ENCODE results near the gene FBXW5.

The FBXW5 gene

DNA sequence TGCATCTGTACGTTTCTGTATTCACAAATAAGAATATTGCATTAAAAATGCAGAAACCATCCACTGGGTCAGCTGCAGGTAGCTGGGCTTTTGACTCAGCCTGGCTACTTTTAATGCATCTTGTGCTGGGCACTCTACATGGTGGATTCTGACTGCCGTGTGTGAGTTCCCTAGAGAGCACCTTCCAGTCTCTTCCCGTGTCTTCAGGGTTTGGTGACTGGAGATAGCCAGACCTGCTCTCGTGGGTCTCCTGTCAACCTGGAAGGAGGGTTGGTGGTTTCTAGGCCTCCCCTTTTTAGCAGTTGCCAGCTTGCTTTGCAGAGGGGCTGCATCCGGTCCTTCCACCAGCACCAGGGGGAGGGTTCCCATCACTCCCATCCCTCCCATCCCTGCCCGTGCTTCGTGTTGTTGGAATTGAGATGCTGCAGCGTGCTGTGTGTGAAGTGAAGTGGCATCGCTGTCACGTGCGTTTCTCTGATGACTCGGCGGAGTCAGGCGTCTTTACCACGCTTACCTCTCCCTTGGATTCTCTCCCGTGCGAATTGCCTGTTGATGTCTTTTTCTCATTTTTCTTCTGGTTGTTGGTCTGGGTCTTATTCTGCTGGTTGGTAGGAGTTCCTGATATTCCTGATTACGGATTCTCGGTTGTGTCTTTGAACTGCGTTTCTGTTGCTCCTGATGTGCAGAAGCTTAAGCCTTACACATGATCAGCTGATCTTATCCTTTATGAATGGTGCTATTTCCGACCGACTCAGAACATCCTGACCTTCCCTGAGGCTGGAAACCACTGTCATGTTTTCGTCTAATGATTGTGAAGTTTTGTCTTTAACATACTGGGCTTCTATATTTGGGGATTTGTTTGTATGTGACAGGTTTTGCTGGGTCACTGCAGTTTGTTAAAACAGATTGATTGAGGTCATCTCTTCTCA lies 16.9 kb downstream of the FBXW5 start:
- no peak for DNase-seq

DNA sequence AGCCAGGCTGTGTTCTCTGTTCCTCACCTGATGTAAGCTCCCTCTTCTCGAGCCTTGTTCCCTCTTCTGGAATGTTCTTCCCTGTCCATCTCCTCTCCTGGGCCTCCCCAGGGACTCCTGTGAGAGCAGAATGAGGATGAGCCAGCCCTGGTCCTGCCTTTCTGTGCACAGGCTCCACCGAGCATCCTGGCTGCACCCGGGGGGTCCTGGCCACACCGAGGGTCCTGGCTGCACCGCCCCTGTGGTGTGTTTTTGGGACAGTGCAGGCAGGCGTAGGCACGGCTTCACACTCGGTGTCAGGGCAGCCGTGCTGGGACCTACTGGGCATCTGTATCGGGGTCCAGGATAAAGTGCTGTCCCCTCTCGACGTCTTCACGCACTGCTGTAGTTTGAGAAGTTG lies 17.8 kb downstream of the FBXW5 start:
- no peak for DNase-seq

DNA sequence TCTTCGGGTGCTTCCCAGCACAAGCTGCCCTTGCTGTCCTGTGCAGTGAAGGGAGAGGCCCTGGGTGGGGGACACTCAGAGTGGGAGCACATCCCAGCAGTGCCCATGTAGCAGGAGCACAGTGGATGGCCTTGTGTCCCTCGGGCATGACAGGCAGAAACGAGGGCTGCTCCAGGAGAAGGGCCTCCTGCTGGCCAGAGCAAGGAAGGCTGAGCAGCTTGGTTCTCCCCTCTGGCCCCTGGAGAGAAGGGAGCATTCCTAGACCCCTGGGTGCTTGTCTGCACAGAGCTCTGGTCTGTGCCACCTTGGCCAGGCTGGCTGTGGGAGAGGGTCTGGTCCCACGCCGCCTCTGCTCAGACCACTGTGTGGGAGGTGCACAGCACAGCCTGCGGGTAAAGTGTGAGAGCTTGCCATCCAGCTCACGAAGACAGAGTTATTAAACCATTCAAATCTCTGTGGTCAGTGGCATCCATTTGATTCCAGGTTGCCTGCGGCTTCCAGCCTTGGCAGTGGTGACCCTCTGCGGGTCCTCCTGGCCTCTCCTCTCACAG lies 18.3 kb downstream of the FBXW5 start:
- no peak for DNase-seq

DNA sequence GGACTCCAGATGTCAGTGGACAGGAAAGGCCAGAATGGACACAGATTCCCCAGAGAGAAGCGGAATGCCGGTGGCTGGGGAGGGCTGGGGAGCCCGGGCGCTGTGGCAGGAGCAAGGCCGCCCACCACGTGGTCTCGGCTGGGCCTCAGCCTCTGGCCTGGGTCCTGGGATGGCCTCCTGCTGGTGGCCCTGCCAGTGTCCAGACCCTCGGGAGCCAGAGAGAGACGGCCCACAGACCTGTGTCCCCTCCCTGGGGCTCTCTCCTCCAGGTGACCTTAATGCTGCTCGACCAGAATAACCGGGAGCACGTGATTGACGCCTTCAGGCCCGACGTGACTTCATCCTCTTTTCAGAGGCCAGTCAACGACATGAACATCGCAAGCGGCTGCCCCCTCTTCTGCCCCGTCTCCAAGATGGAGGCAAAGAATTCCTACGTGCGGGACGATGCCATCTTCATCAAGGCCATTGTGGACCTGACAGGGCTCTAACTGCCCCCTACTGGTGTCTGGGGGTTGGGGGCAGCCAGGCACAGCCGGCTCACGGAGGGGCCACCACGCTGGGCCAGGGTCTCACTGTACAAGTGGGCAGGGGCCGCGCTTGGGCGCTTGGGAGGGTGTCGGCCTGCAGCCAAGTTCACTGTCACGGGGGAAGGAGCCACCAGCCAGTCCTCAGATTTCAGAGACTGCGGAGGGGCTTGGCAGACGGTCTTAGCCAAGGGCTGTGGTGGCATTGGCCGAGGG lies 19.0 kb downstream of the FBXW5 start:
- no peak for DNase-seq

DNA sequence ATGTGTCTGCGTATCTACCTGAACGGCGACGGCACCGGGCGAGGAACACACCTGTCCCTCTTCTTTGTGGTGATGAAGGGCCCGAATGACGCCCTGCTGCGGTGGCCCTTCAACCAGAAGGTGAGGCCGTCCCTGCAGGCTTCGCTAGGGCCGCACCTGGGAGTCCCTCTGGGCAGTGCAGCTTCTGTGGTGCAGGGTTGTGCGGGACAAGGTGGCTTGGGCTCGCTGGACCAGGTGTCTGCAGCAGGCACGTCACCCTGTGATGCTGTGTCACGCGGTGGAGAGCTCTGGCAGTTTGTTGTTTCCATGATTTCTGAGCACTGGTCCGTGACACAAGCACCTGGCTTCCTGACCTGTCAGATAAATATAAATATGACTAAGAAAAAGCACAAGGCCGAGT lies 20.7 kb downstream of the FBXW5 start:
- no peak for DNase-seq

DNA sequence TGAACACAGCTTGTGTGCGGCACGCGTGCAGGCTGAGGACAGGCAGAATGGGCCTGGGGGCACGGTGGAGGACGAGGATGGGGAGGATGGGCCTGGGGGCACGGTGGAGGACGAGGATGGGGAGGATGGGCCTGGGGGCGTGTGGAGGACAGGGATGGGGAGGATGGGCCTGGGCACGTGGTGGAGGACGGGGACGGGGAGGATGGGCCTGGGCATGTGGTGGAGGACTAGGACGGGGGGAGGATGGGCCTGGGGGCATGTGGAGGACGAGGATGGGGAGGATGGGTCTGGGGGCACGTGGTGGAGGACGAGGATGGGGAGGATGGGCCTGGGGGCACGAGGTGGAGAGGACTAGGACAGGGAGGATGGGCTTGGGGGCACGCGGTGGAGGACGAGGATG lies 22.0 kb downstream of the FBXW5 start:
- DNase-seq = no peak

DNA sequence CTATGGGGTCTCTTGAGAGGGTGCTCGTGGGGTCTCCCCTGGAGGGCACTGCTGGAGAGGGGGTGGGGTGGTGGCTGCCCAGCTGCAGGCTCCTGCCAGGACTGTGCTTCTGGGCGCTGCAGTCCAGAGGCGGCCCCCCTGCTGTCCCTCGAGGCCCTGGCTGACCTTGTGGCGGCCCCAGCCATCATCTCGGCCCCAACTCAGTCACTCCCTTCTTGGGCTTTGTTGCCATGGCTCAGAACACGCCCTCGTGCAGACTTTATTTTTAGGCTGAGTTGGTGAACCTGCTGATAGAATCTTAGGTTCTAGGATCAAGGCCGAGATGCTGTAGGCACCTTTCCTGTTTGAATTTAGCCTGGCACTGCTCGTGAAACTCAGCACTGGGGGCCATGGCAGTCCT lies 22.8 kb downstream of the FBXW5 start:
- no peak for DNase-seq

DNA sequence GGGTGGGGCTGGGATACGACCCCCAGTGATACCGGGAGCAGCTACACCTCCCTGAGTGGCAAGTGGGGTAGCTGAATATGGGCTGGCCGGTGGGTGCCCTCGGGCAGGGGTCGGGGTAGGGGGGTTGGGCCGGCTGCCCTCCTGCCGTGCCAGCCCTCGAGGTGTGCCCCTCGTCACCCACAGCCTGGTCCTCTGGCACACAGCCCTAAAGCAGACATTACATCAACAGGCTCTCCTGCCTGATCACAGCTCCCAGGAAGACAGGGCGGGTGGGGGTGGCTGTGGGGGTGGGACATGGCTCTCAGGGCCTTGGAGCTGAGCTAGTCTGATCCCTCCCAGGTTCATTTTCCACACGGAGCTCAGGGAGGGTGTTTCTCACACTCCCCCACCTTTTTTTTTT lies 23.2 kb downstream of the FBXW5 start:
- no peak for DNase-seq

DNA sequence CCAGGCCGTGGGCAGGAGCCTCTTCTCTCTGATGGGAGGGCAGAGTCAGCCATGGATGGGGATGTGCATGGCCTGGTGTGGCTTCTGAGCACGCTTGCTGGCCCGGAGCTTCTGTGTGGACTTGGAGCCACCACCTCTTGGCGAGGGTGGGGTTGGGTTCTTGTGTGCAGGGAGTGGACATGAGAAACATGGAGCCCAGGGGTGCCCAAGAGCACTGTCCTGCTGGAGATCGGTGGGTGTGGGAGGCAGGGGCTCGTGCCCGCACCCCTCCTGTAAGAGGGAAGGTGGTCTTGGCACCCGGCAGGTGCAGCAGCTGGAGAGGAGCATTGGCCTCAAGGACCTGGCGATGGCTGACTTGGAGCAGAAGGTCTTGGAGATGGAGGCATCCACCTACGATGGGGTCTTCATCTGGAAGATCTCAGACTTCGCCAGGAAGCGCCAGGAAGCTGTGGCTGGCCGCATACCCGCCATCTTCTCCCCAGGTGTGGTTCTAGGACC lies 23.8 kb downstream of the FBXW5 start:
- no peak for DNase-seq

DNA sequence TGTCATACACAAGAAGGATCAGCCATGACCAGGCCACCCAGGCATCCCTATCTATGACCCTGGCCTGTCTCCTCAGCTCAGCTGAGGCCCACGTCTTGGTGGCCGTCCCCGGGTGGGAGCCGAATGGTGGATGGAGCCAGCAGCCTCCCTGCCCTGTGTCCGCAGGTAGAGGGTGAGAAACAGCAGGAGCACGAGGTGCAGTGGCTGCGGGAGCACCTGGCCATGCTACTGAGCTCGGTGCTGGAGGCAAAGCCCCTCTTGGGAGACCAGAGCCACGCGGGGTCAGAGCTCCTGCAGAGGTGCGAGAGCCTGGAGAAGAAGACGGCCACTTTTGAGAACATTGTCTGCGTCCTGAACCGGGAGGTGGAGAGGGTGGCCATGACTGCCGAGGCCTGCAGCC lies 24.5 kb downstream of the FBXW5 start:
- DNase-seq = no peak

DNA sequence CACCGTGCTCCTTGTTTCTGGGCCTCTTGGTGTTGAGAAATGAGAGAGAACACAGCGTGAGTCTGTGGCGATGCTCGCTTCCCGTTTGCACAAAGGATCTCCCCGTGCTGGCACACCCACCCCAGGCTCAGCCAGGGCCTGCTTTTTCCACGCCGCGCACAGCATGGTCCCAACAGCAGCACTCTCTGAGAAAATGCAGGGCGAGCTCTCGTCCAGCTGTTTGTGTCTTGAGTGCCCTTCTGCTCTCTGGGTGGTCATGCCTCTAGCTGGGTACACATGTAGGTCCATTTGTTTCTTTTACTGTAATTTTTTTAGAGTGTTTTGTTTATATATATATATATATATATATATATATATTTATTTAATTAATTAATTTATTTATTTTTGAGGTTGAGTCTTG lies 26.6 kb downstream of the FBXW5 start:
- no peak for DNase-seq

DNA sequence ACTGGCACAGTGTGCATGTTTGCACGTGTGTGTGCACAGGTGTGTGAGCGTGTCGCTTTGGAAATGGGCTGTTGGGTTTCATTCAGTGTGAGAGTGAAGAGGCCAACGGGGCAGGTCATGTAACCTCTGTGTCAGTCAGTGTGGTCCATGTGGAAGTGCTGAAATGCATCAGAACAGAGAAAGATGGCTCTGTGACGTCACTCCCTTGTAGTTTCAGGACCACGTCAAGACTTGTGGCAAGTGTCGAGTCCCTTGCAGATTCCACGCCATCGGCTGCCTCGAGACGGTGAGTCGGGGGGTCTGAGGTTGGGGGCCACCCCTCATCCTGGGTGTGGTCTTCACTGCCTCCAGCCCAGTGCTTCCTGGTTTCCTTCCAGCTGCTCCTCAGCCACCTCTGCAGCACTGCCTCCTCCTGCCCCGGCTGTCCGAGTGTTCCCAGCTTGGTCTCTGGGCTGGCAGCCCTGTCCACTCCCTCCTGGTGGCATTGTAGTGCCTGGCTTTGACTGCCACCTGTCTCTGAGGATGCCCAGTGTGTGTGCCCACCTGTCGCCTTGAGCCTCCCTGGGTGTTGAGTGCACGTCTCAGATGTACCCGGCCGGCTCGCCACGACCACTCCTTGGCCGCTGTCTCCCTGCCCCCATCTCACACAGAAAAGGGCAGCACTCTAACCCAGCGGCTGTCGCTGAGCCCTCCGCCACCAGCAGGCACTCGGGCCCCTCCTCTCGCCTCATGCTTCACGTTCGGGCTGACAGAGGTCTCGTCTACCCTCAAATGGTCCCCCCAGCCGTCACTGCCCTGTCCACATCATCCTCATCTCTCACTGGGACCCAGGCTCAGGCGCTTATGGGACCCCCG lies 28.0 kb downstream of the FBXW5 start:
- no peak for DNase-seq

DNA sequence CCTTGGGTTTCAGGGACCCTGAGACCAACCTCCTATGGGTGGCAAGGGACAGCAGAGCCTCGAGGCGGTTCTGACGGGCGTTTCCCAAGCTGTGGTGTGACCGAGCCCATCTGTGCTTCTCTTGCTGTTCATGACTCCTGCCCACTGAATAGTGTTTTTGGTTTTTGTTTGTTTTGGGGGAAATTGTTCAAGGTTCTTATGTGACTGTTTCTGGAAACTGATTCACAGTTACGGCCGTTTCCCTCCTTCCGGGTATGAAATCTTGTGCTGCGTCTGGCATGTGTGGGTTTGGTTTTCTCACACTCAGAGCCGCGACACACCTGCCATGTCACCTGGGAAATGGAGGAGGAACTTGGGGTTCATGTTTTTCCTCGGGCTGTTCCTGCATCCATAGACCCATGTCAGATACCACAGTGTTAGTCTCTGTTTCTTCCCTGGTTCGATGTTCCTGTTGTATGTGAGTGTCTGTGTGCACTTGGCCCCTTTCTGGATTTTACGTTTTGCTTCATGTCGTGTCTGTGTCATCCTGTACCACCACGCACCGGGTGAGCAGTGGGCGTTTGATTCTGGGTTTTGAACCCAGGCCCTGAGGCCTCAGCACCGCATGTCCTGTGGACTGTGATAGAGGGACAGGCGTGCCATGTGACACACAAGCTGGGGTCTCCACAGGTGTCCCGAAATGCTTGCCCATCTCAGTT lies 28.8 kb downstream of the FBXW5 start:
- DNase-seq = no peak

DNA sequence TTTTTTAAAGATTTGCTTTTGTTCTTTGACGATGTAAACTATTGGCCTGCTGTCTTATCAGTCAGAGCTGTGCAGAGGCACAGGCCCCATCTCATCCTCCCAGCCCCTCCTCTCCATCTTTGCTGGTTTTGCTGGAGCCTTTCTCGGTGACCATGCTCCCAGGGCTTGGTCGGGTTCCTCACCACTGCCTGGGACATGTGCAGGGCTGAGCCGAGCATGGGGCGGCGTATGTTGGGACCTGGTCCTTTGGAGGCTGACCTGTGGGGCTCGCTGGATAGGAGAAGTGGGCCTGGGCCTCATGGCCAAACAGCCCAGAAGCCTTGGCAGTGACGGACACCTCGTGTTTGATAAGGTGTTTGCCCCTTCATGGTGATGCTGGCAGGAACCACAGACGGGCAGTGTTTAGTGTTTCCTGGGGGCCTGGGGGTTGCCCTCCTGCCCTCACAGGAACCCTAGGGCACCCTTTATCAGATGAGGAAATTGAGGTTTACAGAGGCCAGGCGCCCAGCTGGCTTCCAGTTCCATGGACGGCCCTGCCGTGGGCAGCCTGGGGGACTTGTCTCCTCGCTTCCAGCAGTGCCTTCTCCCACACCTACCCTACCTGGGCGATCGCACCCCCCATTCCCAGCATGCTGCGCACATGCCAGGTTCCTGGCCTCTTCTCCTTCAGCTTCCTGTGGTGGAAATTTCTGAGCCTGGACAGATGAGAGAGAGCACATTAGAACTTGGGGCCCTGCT lies 30.7 kb downstream of the FBXW5 start:
- DNase-seq = no peak

DNA sequence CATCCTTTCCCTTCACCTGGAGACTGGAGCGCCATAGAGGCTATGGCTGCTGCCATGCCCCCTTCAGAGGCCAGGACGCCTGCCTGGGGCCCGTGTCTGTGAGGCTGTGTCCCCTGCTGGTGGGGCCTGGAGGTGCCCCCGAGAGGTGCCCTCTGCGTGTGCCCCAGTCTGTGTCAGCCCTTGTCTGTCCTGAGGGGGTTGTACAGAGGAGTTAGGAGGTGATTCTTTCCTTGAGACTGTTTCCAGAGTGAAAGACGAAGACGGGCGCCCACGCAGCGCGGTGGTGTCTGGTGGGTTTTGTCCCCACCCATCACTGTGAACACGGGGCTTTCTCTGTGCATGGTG lies 33.7 kb downstream of the FBXW5 start:
- DNase-seq = no peak

DNA sequence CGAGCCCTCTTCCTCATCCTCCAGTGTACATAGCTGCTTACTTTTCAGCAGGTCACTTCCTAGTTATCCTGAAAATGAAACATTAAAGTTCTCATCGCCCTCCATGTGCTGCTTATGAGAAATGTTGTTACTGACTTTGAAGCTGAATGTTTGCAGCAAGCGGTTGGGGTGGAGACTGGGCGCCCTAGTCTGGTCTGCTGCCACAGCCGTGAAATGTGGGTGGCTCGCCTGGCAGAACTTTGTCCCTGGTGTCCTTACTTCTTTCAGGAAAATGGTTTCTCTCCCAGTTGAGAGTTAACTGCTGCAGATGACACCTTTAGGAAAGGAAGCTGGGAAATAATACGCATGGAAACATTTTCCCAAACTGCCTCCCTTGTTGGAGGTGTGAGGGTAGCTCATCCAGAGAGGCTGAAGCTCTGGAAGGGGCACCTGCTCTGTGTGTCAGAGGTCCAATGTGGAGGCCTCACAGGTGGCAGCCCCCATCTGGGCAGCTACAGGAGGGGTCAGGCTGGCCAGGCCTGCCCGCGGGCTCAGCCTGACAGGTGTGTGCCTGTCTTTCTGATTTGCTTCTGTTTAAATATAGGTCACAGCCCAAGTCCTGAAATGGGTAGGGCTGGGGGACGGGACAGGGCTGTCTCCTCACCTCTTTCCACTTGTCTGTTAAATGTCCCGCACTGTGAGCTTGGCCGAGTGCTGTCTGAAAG lies 34.2 kb downstream of the FBXW5 start:
- no peak for DNase-seq

DNA sequence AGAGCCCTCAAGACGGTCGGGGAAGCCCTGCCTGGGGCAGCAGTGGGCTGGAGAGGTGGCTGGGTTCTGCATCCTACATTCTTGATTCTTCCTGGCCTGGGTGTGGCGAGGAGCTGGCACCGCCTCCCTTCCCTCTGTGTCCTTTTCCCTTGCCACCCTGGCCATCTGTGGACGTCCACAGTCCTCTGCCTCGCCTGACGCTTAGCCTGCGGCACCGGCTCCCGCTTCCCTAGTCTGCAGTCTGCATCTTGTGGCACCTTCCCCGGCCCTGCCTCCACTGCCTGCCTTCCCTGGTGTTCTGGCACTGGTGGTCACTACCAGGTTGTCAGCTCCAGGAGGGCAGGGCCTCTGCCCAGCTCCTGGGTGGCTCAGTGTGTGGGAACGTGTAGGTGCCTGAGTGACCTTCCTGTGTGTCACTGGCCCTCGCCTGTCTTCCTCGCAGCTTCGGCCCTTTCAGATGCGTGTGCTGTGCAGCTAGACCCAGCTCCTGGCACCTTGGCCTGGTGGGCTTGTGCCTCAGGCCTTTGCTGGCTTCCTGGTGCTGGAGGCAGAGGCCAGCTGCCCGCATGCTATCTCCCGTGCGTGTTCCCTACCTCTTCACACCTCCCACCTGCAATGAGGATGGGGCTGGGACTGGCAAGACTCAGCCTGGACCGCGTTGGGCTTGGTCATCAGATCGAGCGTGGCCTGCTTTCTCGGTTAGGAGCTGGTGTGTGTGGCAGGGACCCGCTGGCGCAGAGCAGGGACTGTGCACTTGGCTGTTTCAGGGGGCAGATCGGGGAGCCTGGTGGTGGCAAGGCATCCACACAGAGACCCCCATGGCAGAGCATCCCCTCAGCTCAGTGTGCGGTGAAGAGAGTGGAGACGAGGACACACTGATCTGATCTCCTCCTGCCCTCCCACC lies 37.3 kb downstream of the FBXW5 start:
- no peak for DNase-seq

DNA sequence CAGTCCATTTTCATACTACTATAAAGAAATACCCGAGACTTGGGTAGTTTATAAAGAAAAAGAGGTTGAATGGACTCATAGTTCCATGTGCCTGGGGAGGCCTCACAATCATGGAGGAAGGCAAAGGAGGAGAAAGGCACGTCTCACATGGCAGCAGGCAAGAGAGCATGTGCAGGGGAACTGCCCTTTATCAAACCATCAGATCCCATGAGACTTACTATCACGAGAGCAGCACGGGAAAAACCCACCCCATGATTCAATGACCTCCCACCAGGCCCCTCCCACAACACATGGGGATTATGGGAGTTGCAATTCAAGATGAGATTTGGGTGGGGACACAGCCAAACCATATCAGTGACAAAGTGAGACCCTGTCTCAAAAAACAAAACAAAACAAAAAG lies 38.3 kb downstream of the FBXW5 start:
- DNase-seq = no peak

DNA sequence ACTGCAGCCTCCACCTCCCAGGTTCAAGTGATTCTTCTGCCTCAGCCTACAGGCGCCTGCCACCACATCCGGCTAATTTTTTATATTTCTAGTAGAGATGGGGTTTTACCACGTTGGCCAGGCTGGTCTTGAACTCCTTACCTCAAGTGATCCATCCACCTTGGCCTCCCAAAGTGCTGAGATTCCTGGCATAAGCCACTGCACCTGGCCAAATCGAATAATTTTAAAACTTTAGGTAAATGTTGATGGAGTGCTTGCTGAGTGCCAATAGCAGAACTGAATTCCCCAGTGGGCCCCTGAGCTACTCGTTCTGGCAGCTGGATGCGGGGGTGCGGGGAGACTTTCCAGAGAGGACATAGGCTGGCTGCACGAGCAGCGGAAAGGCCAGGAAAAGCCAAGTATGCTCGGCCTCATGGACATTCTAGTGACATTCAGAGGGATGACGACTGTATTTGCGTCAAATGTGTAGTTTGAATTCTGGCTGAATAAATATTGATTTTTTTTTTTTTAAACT lies 41.4 kb downstream of the FBXW5 start:
- DNase-seq = peak; percentile 51
